HEK293T (cell line): Measurements from ENCODE around the gene SCN3A.

Experiments used
- CTBP1 ChIP-seq: fragments of 450-650 bp; IDR thresholded peaks from 2 replicates; pipeline ENCODE4 v1.6.1; 2016; ENCODE audit warnings: borderline replicate concordance
- FOXK2 ChIP-seq: fragments of 450-650 bp; IDR thresholded peaks from 2 replicates; pipeline ENCODE4 v1.6.1; 2016; ENCODE audit warnings: mild to moderate bottlenecking
- FOXM1 ChIP-seq: fragments of 450-650 bp; IDR thresholded peaks from 2 replicates; pipeline ENCODE4 v1.6.1; 2017; ENCODE audit warnings: mild to moderate bottlenecking, borderline replicate concordance
- LEF1 ChIP-seq: fragments of 450-650 bp; IDR thresholded peaks from 2 replicates; pipeline ENCODE4 v1.6.1; 2017; ENCODE audit warnings: mild to moderate bottlenecking, borderline replicate concordance
- SUZ12 ChIP-seq: fragments of 450-650 bp; IDR thresholded peaks from 2 replicates; pipeline ENCODE4 v1.6.1; 2016; ENCODE audit warnings: mild to moderate bottlenecking
- TF ChIP-seq, protein P1 (sequence below): fragments of 450-650 bp; IDR thresholded peaks from 2 replicates; pipeline ENCODE4 v1.6.1; 2016

DNA sequence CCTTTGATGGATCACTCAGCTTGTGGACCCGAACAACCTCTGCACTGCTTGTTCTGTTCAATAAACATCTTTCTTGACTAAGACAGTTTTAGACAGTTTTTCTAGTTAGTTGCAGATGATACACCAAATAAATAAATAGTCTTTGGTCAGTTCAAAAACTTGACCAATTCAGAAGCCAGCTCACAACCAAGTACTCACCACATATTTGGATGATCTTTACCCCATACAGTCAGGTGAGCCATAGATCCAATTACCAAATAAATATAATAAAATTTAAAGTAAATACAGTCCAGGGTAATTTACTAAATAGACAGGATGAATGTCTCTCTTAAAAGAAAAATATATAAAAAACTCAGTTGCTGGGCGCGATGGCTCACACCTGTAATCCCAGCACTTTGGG is 18.2 kb downstream of the SCN3A start:
- TF ChIP-seq FOXK2 (no peak), CTBP1 (no peak), LEF1 (no peak), SUZ12 (no peak), FOXM1 (no peak)
- TF ChIP-seq, protein P1, sequence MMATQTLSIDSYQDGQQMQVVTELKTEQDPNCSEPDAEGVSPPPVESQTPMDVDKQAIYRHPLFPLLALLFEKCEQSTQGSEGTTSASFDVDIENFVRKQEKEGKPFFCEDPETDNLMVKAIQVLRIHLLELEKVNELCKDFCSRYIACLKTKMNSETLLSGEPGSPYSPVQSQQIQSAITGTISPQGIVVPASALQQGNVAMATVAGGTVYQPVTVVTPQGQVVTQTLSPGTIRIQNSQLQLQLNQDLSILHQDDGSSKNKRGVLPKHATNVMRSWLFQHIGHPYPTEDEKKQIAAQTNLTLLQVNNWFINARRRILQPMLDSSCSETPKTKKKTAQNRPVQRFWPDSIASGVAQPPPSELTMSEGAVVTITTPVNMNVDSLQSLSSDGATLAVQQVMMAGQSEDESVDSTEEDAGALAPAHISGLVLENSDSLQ = no peak
